GM12865 (cell line): ENCODE measurements around the gene EXOC4.

Experiments
- DNase-seq: peaks from one replicate; pipeline ENCODE4 v3.0.0; 2010; ENCODE audit warnings: low read depth
- H3K4me3 ChIP-seq: 2 replicates; pipeline ENCODE4 v1.5.1; 2011; ENCODE audit warnings: mild to moderate bottlenecking, low read depth, low read length, control low read depth
- CTCF ChIP-seq: IDR thresholded peaks from 2 replicates; pipeline ENCODE4 v1.5.1; 2011; ENCODE audit warnings: low read length, control low read depth, low read depth, inconsistent platforms; ENCODE audit not compliant: insufficient read depth; ENCODE audit errors: missing control alignments

The EXOC4 gene

DNA sequence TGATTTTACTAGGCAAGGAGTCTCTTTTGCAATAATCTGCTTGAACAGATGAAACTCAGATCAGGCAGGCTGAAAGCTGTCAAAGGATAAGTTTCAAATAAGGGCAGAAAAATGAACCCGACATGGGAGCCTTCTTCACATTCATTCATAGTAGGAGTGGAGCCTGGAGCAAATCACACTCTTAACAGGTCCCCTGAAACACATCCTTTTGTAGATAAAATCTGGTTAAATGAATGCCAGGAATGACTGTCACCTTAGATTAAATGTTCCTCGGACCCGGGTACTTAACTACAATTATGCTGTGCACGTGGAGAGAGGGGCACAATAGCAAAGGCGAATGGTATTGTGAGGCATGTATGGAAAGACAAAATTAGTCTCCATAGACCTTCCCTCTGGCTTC, 529.6 kb downstream of the EXOC4 start:
- no peak for TF ChIP-seq CTCF
- H3K4me3 ChIP-seq = no peak overlapping the region
- no peak for DNase-seq

- DNase-seq = no peak
- H3K4me3 ChIP-seq = no peak overlapping the region
- TF ChIP-seq CTCF = no peak
Observed at GRCh38 chr7:133783276-133783675, 530.4 kb downstream of the EXOC4 start.

DNA sequence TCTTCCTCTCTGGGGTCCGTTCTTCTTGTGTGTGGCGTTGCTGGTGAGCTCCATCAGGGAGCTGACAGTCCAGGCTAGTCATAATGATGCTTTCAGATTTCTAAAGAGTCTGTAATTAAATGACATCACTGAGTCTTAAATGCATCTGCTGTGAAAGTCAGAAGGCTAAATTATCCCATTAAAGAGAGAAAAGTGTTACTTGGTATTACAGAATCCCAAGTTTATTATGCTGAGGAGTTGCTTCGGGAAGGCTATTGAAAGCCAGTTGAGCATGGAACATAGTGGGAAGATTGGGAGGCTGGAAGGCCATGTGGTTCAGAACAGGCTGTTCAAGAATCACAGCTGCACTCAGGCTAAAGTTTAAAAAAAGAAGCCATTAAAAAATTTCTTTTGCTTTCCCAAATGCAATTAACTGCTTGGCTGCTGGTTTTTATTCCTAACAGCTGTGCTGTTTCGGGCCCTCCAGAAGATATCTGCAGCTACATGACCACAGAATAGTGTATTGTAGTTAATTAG, 531.7 kb downstream of the EXOC4 start:
- TF ChIP-seq CTCF = no peak
- no peak overlapping the region for H3K4me3 ChIP-seq
- DNase-seq = no peak

DNA sequence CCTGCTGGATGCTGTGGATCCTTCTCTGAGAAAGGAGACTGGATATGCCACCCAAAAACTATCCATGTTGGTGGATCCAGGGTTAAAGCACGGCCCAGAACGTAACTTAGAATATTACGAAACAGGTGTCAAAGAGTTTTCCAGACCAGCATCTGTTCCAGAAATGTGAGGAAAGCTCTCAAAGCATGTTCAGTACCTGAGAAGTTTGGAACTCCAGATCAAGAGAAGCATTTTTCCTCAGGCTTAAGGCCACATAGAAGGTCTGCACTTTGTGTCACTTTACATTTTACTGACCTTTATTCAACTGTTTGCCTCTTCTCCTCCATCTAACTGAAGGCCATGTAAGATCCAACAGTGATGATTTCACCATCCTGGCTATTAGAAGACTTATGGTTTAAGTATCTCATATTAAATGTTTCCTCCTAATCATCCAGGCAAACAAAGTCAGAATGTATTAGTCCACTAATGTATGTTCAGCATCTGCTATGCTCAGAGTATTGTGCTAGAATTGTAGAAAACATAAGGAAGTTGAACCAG, 533.6 kb downstream of the EXOC4 start:
- DNase-seq = no peak
- no peak overlapping the region for H3K4me3 ChIP-seq
- no peak for TF ChIP-seq CTCF

DNA sequence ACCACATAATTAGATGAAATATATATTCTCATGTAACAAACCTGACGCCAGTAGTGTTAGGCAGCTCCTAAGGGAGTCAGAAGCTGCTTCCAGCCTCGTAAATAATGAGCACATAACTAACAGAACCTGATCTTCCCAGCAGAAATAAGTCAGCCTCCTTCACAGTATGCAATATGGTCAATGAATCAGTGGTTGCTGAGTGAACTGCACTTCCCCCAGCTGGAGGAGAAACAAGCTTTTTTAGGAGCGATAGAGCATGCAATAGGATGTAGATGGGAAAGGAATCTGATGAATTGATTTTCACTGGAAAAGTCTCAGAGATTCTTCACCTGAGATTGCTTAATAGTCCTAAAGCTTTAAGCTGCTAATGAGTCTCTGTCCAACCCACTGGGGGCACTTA, 537.1 kb downstream of the EXOC4 start:
- no peak for DNase-seq
- no peak for TF ChIP-seq CTCF
- H3K4me3 ChIP-seq = no peak overlapping the region

DNA sequence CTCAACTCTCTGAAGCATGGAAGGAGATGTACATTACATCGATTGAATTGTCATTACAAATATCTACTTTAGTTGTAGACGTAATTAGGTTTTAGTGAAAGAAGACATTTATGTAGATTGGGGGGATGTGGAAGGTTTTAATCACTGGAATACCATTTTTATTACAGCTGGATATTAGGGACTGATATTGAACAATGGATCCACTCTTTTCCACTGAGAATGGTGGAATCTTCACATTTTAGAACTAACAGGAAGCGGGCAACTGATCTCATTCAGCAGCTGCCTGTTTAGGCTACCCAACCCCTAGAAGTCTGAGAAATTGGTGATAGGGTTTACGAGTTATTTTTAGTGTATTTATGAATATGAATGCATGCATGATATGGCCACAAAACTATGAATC, 538.0 kb downstream of the EXOC4 start:
- TF ChIP-seq CTCF = no peak
- no peak overlapping the region for H3K4me3 ChIP-seq
- DNase-seq = no peak

DNA sequence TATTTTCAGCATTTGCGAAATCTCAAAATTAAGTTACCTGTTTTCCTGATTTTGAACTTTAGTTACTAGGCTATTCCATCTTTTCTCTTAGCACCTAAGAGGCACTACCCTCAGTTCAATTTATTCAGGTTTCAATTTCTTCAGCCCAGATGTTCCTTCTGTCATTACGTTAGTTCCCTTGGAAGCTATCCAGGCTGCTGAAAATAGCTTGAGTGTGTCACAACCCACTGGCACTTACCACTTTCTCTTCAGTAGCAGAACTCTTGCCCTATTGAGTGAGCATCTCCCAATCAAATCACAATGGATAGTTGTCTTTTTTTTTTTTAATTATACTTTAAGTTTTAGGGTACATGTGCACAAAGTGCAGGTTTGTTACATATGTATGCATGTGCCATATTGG, 541.6 kb downstream of the EXOC4 start:
- no peak for TF ChIP-seq CTCF
- no peak for DNase-seq
- no peak overlapping the region for H3K4me3 ChIP-seq
